Skeletal muscle cell (primary cell): ENCODE data around the gene PRKCH.

Source experiments
- DNase-seq: peaks from one replicate; pipeline ENCODE4 v3.0.0-alpha.2; 2010; ENCODE audit warnings: low read depth
- H3K4me3 ChIP-seq: 2 replicates; pipeline ENCODE4 v1.5.1; 2011; ENCODE audit warnings: low read depth, mild to moderate bottlenecking, control low read depth, low read length, moderate library complexity

The PRKCH gene

GRCh38 chr14:61385002-61385685, 63.8 kb downstream of the PRKCH start:
- no peak overlapping the region for H3K4me3 ChIP-seq
- DNase-seq: no peak

DNA sequence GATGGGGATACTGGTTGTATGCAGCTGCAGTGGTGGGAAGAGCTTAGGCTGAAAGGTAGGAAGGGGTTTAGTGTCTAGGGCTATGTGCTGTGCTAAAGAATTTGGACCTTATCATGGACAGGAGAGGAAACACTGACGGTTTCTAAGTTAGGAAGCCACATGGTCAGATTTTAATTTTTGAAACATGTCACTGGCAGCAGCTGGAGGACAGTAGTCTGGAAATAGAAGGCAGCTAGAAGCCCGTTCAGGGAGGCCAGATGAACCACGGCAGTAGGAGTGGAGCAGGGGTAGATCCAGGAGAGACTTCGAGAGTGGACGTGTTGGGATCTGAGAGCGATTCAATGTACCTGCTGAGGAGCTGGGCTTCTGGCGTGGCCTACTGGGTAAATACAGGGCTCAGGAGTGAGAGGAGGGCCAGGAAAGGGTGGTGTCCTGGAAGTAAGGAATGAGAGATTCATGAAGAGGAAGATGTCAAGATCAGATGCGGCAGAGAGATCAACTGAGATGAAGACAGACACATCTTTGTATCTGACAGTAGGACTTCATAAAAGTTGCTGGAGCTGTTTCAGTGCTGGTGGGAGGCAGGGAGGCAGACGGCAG, 64.9 kb downstream of the PRKCH start:
- DNase-seq: no peak
- H3K4me3 ChIP-seq: no peak overlapping the region

DNA sequence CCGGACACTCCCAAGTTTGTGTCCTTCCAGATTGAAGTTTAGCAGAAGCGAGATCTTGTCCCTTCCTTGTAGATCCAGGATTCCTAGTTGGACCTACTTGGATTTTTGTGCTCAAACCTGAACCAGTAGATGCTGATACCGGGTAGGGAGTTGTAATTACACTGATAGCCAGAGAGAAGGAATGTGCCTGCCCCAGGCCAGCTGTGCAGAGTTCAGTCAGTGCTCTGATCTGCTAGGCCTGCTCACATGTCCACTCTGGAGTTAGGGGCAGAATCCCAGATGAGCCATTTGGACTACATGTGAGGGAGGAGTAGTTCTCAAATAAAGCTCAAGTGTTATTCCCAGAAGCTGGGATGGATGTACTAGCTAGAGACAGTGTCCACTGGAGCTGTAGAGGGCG, 65.7 kb downstream of the PRKCH start:
- no peak overlapping the region for H3K4me3 ChIP-seq
- no peak for DNase-seq

DNA sequence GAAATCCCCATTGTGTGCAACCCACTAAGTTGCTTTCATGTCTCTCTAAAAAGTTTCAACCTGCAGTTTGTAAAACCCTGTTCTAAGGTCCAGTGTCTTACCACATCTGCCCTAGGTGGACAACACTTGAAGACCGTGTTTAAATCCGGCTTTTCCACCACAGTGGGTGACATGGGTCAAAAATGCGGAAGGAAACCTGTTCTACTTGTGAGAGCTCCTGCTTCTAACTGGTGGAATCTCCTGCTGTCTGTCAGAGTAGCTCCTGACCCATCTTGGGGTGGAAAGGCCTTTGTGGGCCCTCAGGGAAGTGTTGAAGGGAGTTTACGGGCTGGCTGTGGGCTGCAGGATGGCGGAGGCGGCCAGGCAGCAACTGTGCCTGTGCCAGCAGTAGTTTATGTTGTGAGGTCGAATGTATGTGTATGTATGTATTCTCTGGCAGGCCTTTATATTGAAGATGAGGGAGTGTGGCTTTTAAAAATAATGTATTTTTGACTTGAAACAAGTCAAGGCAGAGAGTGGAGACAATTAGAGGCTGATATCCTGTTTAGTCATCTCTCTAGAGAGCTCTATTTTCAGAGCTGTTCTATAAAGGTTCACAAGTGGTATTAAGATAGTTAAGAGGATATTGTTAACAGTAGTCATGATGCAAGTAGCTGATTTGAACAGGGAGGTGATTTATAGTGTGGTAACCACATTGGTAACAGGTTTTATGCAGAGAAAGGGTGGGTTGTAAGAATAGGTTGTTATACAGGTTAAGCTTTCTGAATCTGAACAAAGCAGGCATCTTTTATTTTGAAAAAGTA, 67.0 kb downstream of the PRKCH start:
- DNase-seq: peak; percentile 50
- no peak overlapping the region for H3K4me3 ChIP-seq

DNA sequence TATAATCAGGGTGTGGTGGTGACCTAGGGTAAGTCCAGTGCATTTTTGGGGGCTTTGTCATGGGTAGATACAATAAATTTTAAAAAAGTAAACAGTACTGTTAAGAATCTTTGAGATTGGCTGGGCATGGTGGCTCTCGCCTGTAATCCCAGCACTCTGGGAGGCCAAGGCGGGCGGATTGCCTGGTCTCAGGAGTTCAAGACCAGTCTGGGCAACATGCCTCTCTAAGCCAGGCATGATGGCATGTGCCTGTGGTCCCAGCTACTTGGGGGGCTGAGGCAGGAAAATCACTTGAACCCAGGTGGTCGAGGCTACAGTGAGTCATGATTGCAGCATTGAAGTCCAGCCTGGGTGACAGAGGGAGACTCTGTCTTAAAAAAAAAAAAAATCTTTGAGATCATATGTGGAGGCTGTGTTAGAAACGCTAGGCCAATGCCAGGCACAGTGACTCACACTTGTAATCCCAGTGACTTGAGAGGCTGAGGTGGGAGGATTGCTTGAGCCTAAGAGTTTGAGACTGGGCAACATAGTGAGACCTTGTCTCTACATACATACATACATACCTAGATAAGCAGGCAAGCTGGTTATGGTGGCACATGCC, 67.7 kb downstream of the PRKCH start:
- no peak for DNase-seq
- H3K4me3 ChIP-seq: no peak overlapping the region

GRCh38 chr14:61391119-61391518, 69.7 kb downstream of the PRKCH start:
- no peak for DNase-seq
- no peak overlapping the region for H3K4me3 ChIP-seq

GRCh38 chr14:61392297-61392696, 70.9 kb downstream of the PRKCH start:
- DNase-seq: no peak
- no peak overlapping the region for H3K4me3 ChIP-seq

GRCh38 chr14:61394542-61394941, 73.2 kb downstream of the PRKCH start:
- no peak overlapping the region for H3K4me3 ChIP-seq
- DNase-seq: no peak

DNA sequence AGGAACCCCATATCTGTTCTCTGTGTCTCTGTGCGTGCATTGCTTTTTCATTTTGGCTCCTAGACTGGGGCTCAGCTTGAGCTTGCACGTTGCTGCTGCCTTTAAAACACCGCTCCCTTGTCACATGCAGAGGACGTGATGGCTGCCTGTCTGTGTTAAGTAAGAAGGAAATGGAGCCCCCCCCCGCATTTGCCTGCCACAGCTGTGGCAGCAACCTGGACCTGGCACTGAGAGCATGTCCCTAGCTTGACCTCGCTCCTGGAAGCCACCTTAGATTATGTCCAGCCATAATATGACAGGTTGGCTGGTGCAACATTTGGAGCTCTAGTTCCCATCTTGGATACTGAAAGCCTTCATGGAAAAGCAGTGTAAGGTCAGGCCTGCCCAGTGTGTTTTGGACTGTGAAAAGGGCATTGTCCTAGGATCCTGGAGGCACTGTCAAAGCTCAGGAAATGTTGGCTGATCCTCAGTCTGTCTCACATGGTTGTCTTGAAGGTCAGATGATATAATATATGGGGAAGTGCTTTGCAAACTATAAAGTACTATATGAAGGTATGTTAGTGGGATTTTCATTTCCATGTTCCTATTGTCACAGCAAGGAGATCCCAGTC, 73.8 kb downstream of the PRKCH start:
- H3K4me3 ChIP-seq: no peak overlapping the region
- no peak for DNase-seq

GRCh38 chr14:61396279-61396678, 74.9 kb downstream of the PRKCH start:
- no peak overlapping the region for H3K4me3 ChIP-seq
- DNase-seq: no peak

DNA sequence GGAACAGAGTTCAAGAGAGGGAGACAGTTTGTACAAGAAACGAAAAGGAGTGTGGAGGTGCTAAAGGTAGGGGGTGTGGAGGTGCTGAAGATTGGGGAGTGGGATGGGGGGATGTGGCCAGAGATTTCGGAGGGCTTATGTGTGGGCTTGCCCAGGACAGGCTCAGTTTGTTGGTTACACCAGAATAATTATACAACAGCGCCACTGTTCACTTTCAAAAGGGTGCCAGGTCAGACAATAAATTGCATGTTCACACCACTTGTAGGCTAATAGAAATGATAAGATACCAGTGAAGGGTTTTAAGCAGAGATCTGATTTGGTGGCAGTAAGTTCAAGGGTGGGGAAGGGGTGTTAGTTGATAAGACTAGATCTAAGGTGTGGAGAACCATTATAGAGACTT, 75.3 kb downstream of the PRKCH start:
- no peak overlapping the region for H3K4me3 ChIP-seq
- DNase-seq: no peak

GRCh38 chr14:61397615-61398014, 76.2 kb downstream of the PRKCH start:
- no peak for DNase-seq
- H3K4me3 ChIP-seq: no peak overlapping the region

- H3K4me3 ChIP-seq: no peak overlapping the region
- DNase-seq: no peak
Observed at GRCh38 chr14:61398221-61398620, 76.8 kb downstream of the PRKCH start.

GRCh38 chr14:61399365-61399764, 78.0 kb downstream of the PRKCH start:
- DNase-seq: no peak
- H3K4me3 ChIP-seq: no peak overlapping the region

GRCh38 chr14:61401461-61401860, 80.1 kb downstream of the PRKCH start:
- DNase-seq: no peak
- H3K4me3 ChIP-seq: no peak overlapping the region

- DNase-seq: no peak
- no peak overlapping the region for H3K4me3 ChIP-seq
Observed at GRCh38 chr14:61403411-61403810, 82.0 kb downstream of the PRKCH start.

DNA sequence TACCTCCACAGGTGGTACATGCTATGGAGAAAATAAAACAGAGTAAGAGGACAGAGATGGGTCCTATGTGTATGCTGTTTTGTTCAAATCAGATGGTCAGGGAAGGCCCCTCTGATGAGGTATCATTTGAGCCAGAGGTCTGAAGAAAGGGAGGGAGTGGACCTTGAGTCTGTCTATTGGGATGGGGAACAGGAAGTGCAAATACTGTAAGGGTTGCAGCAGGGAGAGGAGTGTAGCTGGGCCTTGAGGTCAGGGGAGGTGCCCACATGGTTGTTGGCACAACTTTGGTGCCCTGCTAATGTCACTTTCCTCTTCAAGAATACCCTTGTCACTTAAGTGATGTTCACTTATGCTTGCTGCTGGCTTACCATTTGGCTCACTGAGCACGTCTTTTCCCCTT, 83.3 kb downstream of the PRKCH start:
- DNase-seq: no peak

DNA sequence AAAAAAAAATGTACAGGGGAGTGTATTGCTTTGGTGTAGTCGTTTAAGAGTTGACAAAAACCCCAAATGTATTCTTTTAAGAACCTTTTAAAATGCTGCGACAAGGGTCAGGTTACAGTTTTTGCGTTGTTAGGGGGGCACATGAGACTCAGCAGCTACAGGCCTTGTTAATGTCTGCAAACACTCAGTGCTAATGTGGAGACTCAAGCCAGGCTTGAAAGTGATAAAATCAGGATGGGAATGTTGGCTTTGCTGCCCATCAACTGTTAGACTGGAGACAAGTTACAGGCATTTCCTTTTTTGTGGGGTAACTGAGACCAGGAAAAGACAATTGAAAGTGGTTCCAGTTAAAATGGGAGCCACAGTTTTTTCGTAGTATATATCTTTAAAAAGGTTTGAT, 84.8 kb downstream of the PRKCH start:
- H3K4me3 ChIP-seq: no peak overlapping the region
- DNase-seq: no peak

More for the DNA sequence above, 83.3 kb downstream of the PRKCH start:
- H3K4me3 ChIP-seq: no peak overlapping the region

- DNase-seq: no peak
- no peak overlapping the region for H3K4me3 ChIP-seq
Observed at GRCh38 chr14:61406675-61407074, 85.3 kb downstream of the PRKCH start.

DNA sequence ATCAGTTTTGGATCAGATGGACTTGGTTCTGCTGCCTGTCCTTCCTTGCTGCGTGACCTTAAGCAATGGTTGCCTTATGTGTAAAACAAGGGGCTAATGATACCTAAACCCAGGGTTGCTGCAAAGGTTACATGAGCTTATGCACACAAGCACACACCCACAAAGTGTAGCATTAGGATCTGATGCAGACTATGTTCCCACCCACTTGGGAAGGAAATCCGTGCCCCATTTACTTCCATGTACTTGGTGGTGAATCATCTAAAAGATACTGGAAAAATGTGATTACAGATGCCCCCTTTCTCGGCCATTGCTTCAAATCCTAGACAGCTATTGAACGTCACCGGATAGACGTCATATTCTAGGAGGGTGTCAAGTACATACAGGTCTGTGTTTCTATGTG, 87.1 kb downstream of the PRKCH start:
- H3K4me3 ChIP-seq: no peak overlapping the region
- DNase-seq: no peak
